Transverse colon (tissue), 4 donors: Measurements from ENCODE around the gene HBA1. TPM values are rescaled to one million over a fixed set of nuclear protein-coding genes. Genes with fewer than 3 reads are reported as not detected.

Source experiments
- DNase-seq: peaks from one replicate; pipeline ENCODE4 v3.0.0-alpha.2; 2019
- H3K27ac ChIP-seq, 4 donors: fragments of 200-600 bp; sonication (generic); 2 replicates each; pipeline ENCODE4 v1.5.1; 2016 to 2018; ENCODE audit warnings: inconsistent platforms in 4 of 4
- H3K27me3 ChIP-seq: fragments of 200-600 bp; sonication (generic); 2 replicates; pipeline ENCODE4 v1.5.1; 2017; ENCODE audit warnings: inconsistent platforms
- H3K36me3 ChIP-seq, 4 donors: fragments of 200-600 bp; sonication (generic); 2 replicates each; pipeline ENCODE4 v1.5.1; 2017 to 2019; ENCODE audit warnings: inconsistent platforms in 4 of 4
- H3K4me1 ChIP-seq, 4 donors: fragments of 200-600 bp; sonication (generic); 2 replicates each; pipeline ENCODE4 v1.5.1; 2017 to 2020; ENCODE audit warnings: inconsistent platforms in 4 of 4
- H3K4me3 ChIP-seq, 4 donors: fragments of 200-600 bp; sonication (generic); 1 replicate in 1 of 4; 2 replicates in 3 of 4; pipeline versions ENCODE4 v1.5.1 to v1.6.1; 2017 to 2019; ENCODE audit warnings: inconsistent platforms in 4 of 4
- H3K9me3 ChIP-seq, 2 donors: fragments of 200-600 bp; sonication (generic); 2 replicates each; pipeline ENCODE4 v1.5.1; 2017 to 2019; ENCODE audit warnings: inconsistent platforms in 2 of 2
- EP300 ChIP-seq: sonication (generic); formaldehyde crosslinking; IDR thresholded peaks from one replicate; pipeline ENCODE4 v1.6.1; 2017; ENCODE audit warnings: antibody characterized with exemption, low read depth
- POLR2A ChIP-seq: fragments of 450-650 bp; IDR thresholded peaks from one replicate; pipeline ENCODE4 v1.6.1; 2016; ENCODE audit warnings: antibody characterized with exemption, mild to moderate bottlenecking, moderate library complexity
- POLR2AphosphoS5 ChIP-seq, 3 donors: sonication (generic); formaldehyde crosslinking; IDR thresholded peaks; one replicate each; pipeline ENCODE4 v1.6.1; 2016; ENCODE audit warnings: antibody characterized with exemption in 3 of 3
- WGBS, 2 donors: methylation state at CpG; one replicate each; pipeline ENCODE4 v1.1.5; 2018; ENCODE audit warnings: low coverage in 1 of 2; 5-methylcytosine and 5-hydroxymethylcytosine counted together
- in situ Hi-C, 4 donors: fragments of 200-750 bp; cut with MboI; loops; one replicate each; pipeline versions ENCODE4 v1.15.0 to v1.15.1; 2017; ENCODE audit warnings: low sequenced_read_pairs in 3 of 4, low pct_ligation_motif_present in 1 of 4, low pct_unique_long_range_greater_than_20kb in 1 of 4
- intact Hi-C: fragments of 100-400 bp; cut with DNase I; formaldehyde crosslinking; loops from one replicate; pipeline ENCODE4 v1.15.1; 2023; ENCODE audit warnings: low total_unique reads
- total RNA-seq, 4 donors: library from RNA; depleted of rRNA; stranded (reverse); fragments of >200 nt; gene quantifications; one replicate each; pipeline ENCODE4 v1.1.0, GENCODE V29; 2016
- TF ChIP-seq, protein P1 (sequence below), 5 experiments: fragments of 200-600 bp in 3 of 5; fragments of 450-650 bp in 2 of 5; sonication (generic) in 3 of 5; IDR thresholded peaks; 1 replicate in 2 of 5; 2 replicates in 3 of 5; pipeline ENCODE4 v1.5.1; 2016 to 2017; ENCODE audit warnings: antibody characterized with exemption in 5 of 5, inconsistent platforms in 3 of 5, mild to moderate bottlenecking in 2 of 5, moderate library complexity in 1 of 5

HBA1 gene
- total RNA-seq, 4 donors from 2014 or later: 4.4 TPM; not detected in 3

DNA sequence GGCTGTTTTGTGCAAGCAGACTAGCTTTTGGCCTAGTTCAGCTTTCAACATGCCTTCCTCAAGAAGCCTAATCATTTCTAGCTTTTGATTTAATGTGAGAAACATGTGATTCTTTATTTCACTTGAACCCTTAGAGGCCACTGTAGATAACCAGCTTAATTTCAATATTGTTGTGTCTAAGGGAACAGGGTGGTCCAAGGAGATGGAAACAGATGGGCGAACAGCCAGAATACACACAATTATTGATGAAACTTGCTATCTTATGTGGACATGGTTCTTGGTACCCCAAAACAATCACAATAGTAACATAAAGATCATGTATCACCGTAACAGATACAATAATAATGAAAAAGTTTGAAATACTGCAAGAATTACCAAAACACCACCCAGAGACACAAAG is 42.8 kb upstream of the HBA1 start:
- intact Hi-C loops (no loop called here), in situ Hi-C loops (no loop called here)
- no peak for TF ChIP-seq EP300
- TF ChIP-seq POLR2A: no peak
- TF ChIP-seq POLR2AphosphoS5 (IDR thresholded peaks at IDR 0.05): no peak
- TF ChIP-seq, protein P1, sequence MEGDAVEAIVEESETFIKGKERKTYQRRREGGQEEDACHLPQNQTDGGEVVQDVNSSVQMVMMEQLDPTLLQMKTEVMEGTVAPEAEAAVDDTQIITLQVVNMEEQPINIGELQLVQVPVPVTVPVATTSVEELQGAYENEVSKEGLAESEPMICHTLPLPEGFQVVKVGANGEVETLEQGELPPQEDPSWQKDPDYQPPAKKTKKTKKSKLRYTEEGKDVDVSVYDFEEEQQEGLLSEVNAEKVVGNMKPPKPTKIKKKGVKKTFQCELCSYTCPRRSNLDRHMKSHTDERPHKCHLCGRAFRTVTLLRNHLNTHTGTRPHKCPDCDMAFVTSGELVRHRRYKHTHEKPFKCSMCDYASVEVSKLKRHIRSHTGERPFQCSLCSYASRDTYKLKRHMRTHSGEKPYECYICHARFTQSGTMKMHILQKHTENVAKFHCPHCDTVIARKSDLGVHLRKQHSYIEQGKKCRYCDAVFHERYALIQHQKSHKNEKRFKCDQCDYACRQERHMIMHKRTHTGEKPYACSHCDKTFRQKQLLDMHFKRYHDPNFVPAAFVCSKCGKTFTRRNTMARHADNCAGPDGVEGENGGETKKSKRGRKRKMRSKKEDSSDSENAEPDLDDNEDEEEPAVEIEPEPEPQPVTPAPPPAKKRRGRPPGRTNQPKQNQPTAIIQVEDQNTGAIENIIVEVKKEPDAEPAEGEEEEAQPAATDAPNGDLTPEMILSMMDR (IDR thresholded peaks at IDR 0.05): no peak
- no peaks in the 10 kb centered on the region for H3K27me3 ChIP-seq
- DNase-seq: no peak
- no peaks in the 10 kb centered on the region for H3K36me3 ChIP-seq
- no peaks in the 10 kb centered on the region for H3K9me3 ChIP-seq
- peaks cover 6 to 10% (median 8%) of the 10 kb centered on the region in 4 donors for H3K4me1 ChIP-seq
- no peak overlapping the region for H3K4me3 ChIP-seq
- H3K27ac ChIP-seq: no peak overlapping the region
- 94 to 99% methylated on average over 2 of the region's 2 CpGs for WGBS, 2 donors

GRCh38 chr16:138049-138417 is 38.4 kb upstream of the HBA1 start:
- intact Hi-C loops (no loop called here), in situ Hi-C loops (no loop called here)
- Histone ChIP-seq H3K36me3 (no peaks in the 10 kb centered on the region), H3K4me3 (peak overlapping the region; percentile 64 to 98 (median 95)), H3K9me3 (no peaks in the 10 kb centered on the region), H3K4me1 (peaks cover 6 to 15% (median 10%) of the 10 kb centered on the region in 4 donors), H3K27me3 (no peaks in the 10 kb centered on the region), H3K27ac (peak overlapping the region; percentile 90 to 95 (median 94))
- DNase-seq: no peak
- WGBS, 2 donors: 0% methylated on average over 2 to 20 of the region's 30 CpGs
- TF ChIP-seq POLR2A: no peak
- TF ChIP-seq EP300: no peak
- TF ChIP-seq POLR2AphosphoS5 (IDR thresholded peaks at IDR 0.05): no peak
- TF ChIP-seq, protein P1 (IDR thresholded peaks at IDR 0.05): no peak

GRCh38 chr16:140175-140857 is 36.2 kb upstream of the HBA1 start:
- Histone ChIP-seq H3K27ac (no peak overlapping the region), H3K27me3 (peaks cover 9% of the 10 kb centered on the region), H3K9me3 (no peaks in the 10 kb centered on the region), H3K36me3 (no peaks in the 10 kb centered on the region), H3K4me1 (peaks cover 6 to 15% (median 10%) of the 10 kb centered on the region in 4 donors), H3K4me3 (no peak overlapping the region)
- intact Hi-C loops: no loop called here
- DNase-seq: no peak
- 69 to 78% methylated on average over 10 of the region's 10 CpGs for WGBS, 2 donors
- TF ChIP-seq POLR2A: no peak
- no peak for TF ChIP-seq POLR2AphosphoS5 (IDR thresholded peaks at IDR 0.05)
- TF ChIP-seq, protein P1 (IDR thresholded peaks at IDR 0.05): no peak
- no peak for TF ChIP-seq EP300
- in situ Hi-C loops: no loop called here

DNA sequence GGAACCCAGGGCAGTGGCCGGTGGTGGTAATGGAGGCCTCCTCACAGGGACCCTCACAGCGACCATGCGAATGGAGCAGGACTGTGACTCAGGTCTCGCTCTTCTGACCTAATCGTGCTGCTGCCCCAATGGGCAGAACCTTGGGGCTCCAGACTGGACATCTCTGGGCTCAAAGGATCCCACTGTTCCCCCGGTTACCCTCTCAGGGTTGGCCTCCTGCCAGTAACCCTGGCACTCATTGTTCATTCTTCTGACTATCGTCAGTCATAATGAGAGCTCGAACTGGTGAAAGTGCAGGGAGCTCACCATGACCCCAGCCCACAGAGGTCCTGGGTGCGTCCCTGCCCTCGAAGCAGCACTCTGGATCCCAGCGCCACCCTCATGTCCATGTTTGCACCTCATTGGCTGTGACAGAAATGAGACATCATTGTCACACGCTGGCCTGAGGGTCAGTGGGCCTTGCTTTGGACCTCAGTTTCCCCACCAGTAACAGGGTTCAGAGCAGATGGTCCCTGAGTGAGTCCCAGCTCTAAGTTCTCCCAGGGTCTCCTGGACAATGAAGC is 34.0 kb upstream of the HBA1 start:
- H3K9me3 ChIP-seq: no peaks in the 10 kb centered on the region
- intact Hi-C loops: no loop called here
- no peak for DNase-seq
- peaks cover 12% of the 10 kb centered on the region for H3K27me3 ChIP-seq
- no peak overlapping the region for H3K4me3 ChIP-seq
- no peaks in the 10 kb centered on the region for H3K36me3 ChIP-seq
- TF ChIP-seq, protein P1 (IDR thresholded peaks at IDR 0.05): no peak
- TF ChIP-seq POLR2AphosphoS5 (IDR thresholded peaks at IDR 0.05) (no peak), EP300 (no peak), POLR2A (no peak)
- no peak overlapping the region for H3K27ac ChIP-seq
- in situ Hi-C loops: no loop called here
- 79% methylated on average over 12 of the region's 12 CpGs; no CpG with 5 or more reads in 1 of the 2 donors for WGBS, 2 donors
- peaks cover 2 to 10% (median 7%) of the 10 kb centered on the region in 4 donors for H3K4me1 ChIP-seq
